ENCODE measurements around the gene SETD6. TPM values are rescaled to one million over a fixed set of nuclear protein-coding genes. Genes with fewer than 3 reads are reported as not detected.

Gene SETD6
- total RNA-seq, 2 donors from 2014 or later = 8.5 to 18.0 TPM

GRCh38 chr16:58499092-58499511 is 16.2 kb upstream of the SETD6 start:
- intact Hi-C loops (cut with DNase I) = no loop called here
- Histone ChIP-seq H3K36me3 (no peaks in the 10 kb centered on the region), H3K9me3 (no peaks in the 10 kb centered on the region), H3K27ac (no peak overlapping the region), H3K4me1 (peaks cover 12% of the 10 kb centered on the region), H3K9ac (ENCODE audit: low read depth in 2 of 2, low read length in 2 of 2) (no peak overlapping the region), H3K27me3 (peaks cover 21% of the 10 kb centered on the region), H3K4me3 (no peak overlapping the region)
- DNase-seq = no peak
- TF ChIP-seq CTCF (IDR thresholded peaks at IDR 0.05) = no peak

- Histone ChIP-seq H3K36me3 (no peaks in the 10 kb centered on the region), H3K4me1 (peaks cover 12% of the 10 kb centered on the region), H3K9ac (ENCODE audit: low read depth in 2 of 2, low read length in 2 of 2) (no peak within 1 kb of the TSS), H3K4me3 (peak within 1 kb of the TSS; percentile 30), H3K27ac (no peak within 1 kb of the TSS), H3K27me3 (peaks cover 21% of the 10 kb centered on the region), H3K9me3 (no peaks in the 10 kb centered on the region)
- TF ChIP-seq CTCF (IDR thresholded peaks at IDR 0.05) = no peak
- DNase-seq = peak; percentile 54
- intact Hi-C loops (cut with DNase I) = no loop called here
Observed at GRCh38 chr16:58499615-58500351, 15.5 kb upstream of the SETD6 start, which contains the start of gene NDRG4. TSS of gene NDRG4 (plus strand) at chr16:58500143. CDS start at chr16:58500249, 106 bp downstream.

- no peak overlapping the region for H3K9ac ChIP-seq (ENCODE audit: low read depth in 2 of 2, low read length in 2 of 2)
- DNase-seq = no peak
- peak overlapping the region; percentile 30 for H3K4me3 ChIP-seq
- intact Hi-C loops (cut with DNase I) = no loop called here
- peaks cover 12% of the 10 kb centered on the region for H3K4me1 ChIP-seq
- H3K9me3 ChIP-seq = no peaks in the 10 kb centered on the region
- no peaks in the 10 kb centered on the region for H3K36me3 ChIP-seq
- H3K27me3 ChIP-seq = peaks cover 21% of the 10 kb centered on the region
- no peak overlapping the region for H3K27ac ChIP-seq
- no peak for TF ChIP-seq CTCF (IDR thresholded peaks at IDR 0.05)
Observed at GRCh38 chr16:58500430-58501241, 14.7 kb upstream of the SETD6 start.

GRCh38 chr16:58501242-58502131 is 13.8 kb upstream of the SETD6 start:
- peaks cover 21% of the 10 kb centered on the region for H3K27me3 ChIP-seq
- no peak overlapping the region for H3K9ac ChIP-seq (ENCODE audit: low read depth in 2 of 2, low read length in 2 of 2)
- H3K27ac ChIP-seq = no peak overlapping the region
- H3K9me3 ChIP-seq = no peaks in the 10 kb centered on the region
- peak overlapping the region; percentile 30 for H3K4me3 ChIP-seq
- TF ChIP-seq CTCF (IDR thresholded peaks at IDR 0.05) = no peak
- H3K36me3 ChIP-seq = no peaks in the 10 kb centered on the region
- H3K4me1 ChIP-seq = peaks cover 12% of the 10 kb centered on the region
- no peak for DNase-seq
- intact Hi-C loops (cut with DNase I) = no loop called here
